A549 (cell line): ENCODE results near the gene SLC14A1. TPM values are rescaled to one million over a fixed set of nuclear protein-coding genes. Genes with fewer than 3 reads are reported as not detected.

Experiments used
- ATAC-seq, 2 experiments: fragments of 200-7000 bp in 1 of 2; fragments of >200 bp in 1 of 2; cut with Nextera tagmentation in 1 of 2; cut with Tn5 transposase in 1 of 2; 3 replicates each; pipeline versions ENCODE4 v1.8.0 to v1.9.1; 2018 to 2020; ENCODE audit warnings: mild to moderate bottlenecking in 1 of 2, moderate library complexity in 1 of 2
- CTCF ChIA-PET: fragments of 300-600 bp; sonication (Branson Sonifier 250); formaldehyde crosslinking; extraction: SDS; loops from one replicate; lab custom pipeline; 2021; ENCODE audit warnings: antibody characterized with exemption, inconsistent platforms; lab: Yijun Ruan, JAX
- POLR2A ChIA-PET: fragments of 350-600 bp; formaldehyde crosslinking; extraction: SDS; loops from one replicate; lab custom pipeline; 2021; ENCODE audit warnings: antibody characterized with exemption, inconsistent platforms; lab: Yijun Ruan, JAX
- DNase-seq, 2 experiments: peaks; one replicate each; pipeline versions ENCODE4 v3.0.0 to v3.0.0-alpha.2; 2011 to 2016; ENCODE audit warnings: low read depth in 1 of 2, low spot score in 1 of 2
- FAIRE-seq: peaks from 2 replicates; lab custom pipeline; 2011; peaks lifted over from hg19 to GRCh38; lab: Jason Lieb, UNC
- H3K27ac ChIP-seq, 2 experiments: fragments of >200 bp; sonication (Bioruptor Twin); formaldehyde crosslinking; 3 replicates each; pipeline ENCODE4 v1.5.1; 2016 to 2017
- H3K4me1 ChIP-seq: fragments of >200 bp; sonication (Bioruptor Twin); formaldehyde crosslinking; 3 replicates; pipeline ENCODE4 v1.6.1; 2016
- H3K4me2 ChIP-seq: fragments of >200 bp; sonication (Bioruptor Twin); formaldehyde crosslinking; 3 replicates; pipeline ENCODE4 v1.6.1; 2016
- H3K4me3 ChIP-seq: fragments of >200 bp; sonication (Bioruptor Twin); formaldehyde crosslinking; 3 replicates; pipeline ENCODE4 v1.5.1; 2016
- H3K9me3 ChIP-seq: fragments of >200 bp; sonication (Bioruptor Twin); formaldehyde crosslinking; 3 replicates; pipeline ENCODE4 v1.6.1; 2016
- CEBPB ChIP-seq, 2 experiments: fragments of >200 bp in 1 of 2; sonication (Bioruptor Twin) in 1 of 2; formaldehyde crosslinking in 1 of 2; IDR thresholded peaks; 2 replicates each; pipeline ENCODE4 v1.6.1; 2012 to 2016
- CHD4 ChIP-seq: fragments of 200-600 bp; sonication (generic); IDR thresholded peaks from 2 replicates; pipeline ENCODE4 v1.6.1; 2016; ENCODE audit warnings: antibody characterized with exemption, mild to moderate bottlenecking, borderline replicate concordance
- EP300 ChIP-seq, 2 experiments: fragments of >200 bp; sonication (Bioruptor Twin); formaldehyde crosslinking; IDR thresholded peaks; 2 replicates in 1 of 2; 3 replicates in 1 of 2; pipeline ENCODE4 v1.6.1; 2016 to 2017
- ESRRA ChIP-seq: fragments of 150-350 bp; IDR thresholded peaks from 2 replicates; pipeline ENCODE4 v1.6.1; 2014; ENCODE audit warnings: mild to moderate bottlenecking, low read length, borderline replicate concordance
- FOSB ChIP-seq: fragments of 250-450 bp; sonication (Bioruptor Pico); IDR thresholded peaks from 2 replicates; pipeline ENCODE4 v1.5.0; 2020; ENCODE audit warnings: mild to moderate bottlenecking, moderate library complexity
- FOXS1 ChIP-seq: fragments of 250-450 bp; sonication (Bioruptor Pico); IDR thresholded peaks from 2 replicates; pipeline ENCODE4 v1.5.0; 2020; ENCODE audit warnings: mild to moderate bottlenecking, moderate library complexity
- GATA3 ChIP-seq: IDR thresholded peaks from 2 replicates; pipeline ENCODE4 v1.6.1; 2012; ENCODE audit warnings: borderline replicate concordance
- HDAC2 ChIP-seq: fragments of 200-600 bp; sonication (generic); IDR thresholded peaks from 2 replicates; pipeline ENCODE4 v1.6.1; 2016
- HEYL ChIP-seq: fragments of 250-450 bp; sonication (Bioruptor Pico); IDR thresholded peaks from 2 replicates; pipeline ENCODE4 v1.8.0; 2021; ENCODE audit warnings: mild to moderate bottlenecking, moderate library complexity
- HOXB13 ChIP-seq: fragments of 250-450 bp; sonication (Bioruptor Pico); IDR thresholded peaks from 2 replicates; pipeline ENCODE4 v1.5.0; 2020; ENCODE audit warnings: low read depth, mild to moderate bottlenecking, moderate library complexity
- HOXB5 ChIP-seq: fragments of 250-450 bp; sonication (Bioruptor Pico); IDR thresholded peaks from 2 replicates; pipeline ENCODE4 v1.5.0; 2020; ENCODE audit warnings: mild to moderate bottlenecking, moderate library complexity
- JUN ChIP-seq, 2 experiments: fragments of >200 bp; sonication (Bioruptor Twin); formaldehyde crosslinking; IDR thresholded peaks; 2 replicates in 1 of 2; 3 replicates in 1 of 2; pipeline ENCODE4 v1.6.1; 2016 to 2017
- KDM1A ChIP-seq: fragments of 200-600 bp; sonication (generic); IDR thresholded peaks from 2 replicates; pipeline ENCODE4 v1.6.1; 2016; ENCODE audit warnings: low read depth, mild to moderate bottlenecking
- MAZ ChIP-seq: fragments of 150-350 bp; IDR thresholded peaks from 2 replicates; pipeline ENCODE4 v1.6.1; 2014; ENCODE audit warnings: antibody characterized with exemption, low read depth, low read length, borderline replicate concordance
- MYC ChIP-seq: IDR thresholded peaks from 2 replicates; pipeline ENCODE4 v1.6.1; 2012; ENCODE audit warnings: mild to moderate bottlenecking, inconsistent platforms, low read length, improper control_type of control experiment, borderline replicate concordance
- NPAS2 ChIP-seq: fragments of 250-450 bp; sonication (Bioruptor Pico); IDR thresholded peaks from 2 replicates; pipeline ENCODE4 v1.8.0; 2022; ENCODE audit warnings: mild to moderate bottlenecking, moderate library complexity, borderline replicate concordance
- NR3C1 ChIP-seq: fragments of >200 bp; sonication (Bioruptor Twin); formaldehyde crosslinking; IDR thresholded peaks from 3 replicates; pipeline ENCODE4 v1.6.1; 2017
- PHF8 ChIP-seq: fragments of 200-600 bp; sonication (generic); IDR thresholded peaks from 2 replicates; pipeline ENCODE4 v1.6.1; 2016; ENCODE audit warnings: low read depth, mild to moderate bottlenecking, antibody characterized with exemption, moderate library complexity, borderline replicate concordance
- POLR2A ChIP-seq: IDR thresholded peaks from 2 replicates; pipeline ENCODE4 v1.6.1; 2012; ENCODE audit warnings: mild to moderate bottlenecking, low read length
- RCOR1 ChIP-seq: fragments of 150-350 bp; IDR thresholded peaks from 2 replicates; pipeline ENCODE4 v1.6.1; 2014; ENCODE audit warnings: antibody characterized with exemption, low read length, low read depth
- RFX5 ChIP-seq: fragments of 450-650 bp; IDR thresholded peaks from 2 replicates; pipeline ENCODE4 v1.7.1; 2014; ENCODE audit warnings: antibody characterized with exemption, mild to moderate bottlenecking, moderate library complexity
- RNF2 ChIP-seq: fragments of 200-600 bp; sonication (generic); IDR thresholded peaks from 2 replicates; pipeline ENCODE4 v1.6.1; 2016; ENCODE audit warnings: low read depth, mild to moderate bottlenecking, antibody characterized with exemption, moderate library complexity, borderline replicate concordance
- SMC3 ChIP-seq: fragments of >200 bp; sonication (Bioruptor Twin); formaldehyde crosslinking; IDR thresholded peaks from 3 replicates; pipeline ENCODE4 v1.6.1; 2018; ENCODE audit warnings: inconsistent platforms
- TP53 ChIP-seq: fragments of 250-450 bp; sonication (Bioruptor Pico); IDR thresholded peaks from 2 replicates; pipeline ENCODE4 v1.5.0; 2021; ENCODE audit warnings: mild to moderate bottlenecking, moderate library complexity
- WGBS: methylation state at CpG from one replicate; pipeline ENCODE4 v1.1.6; 2017; ENCODE audit errors: missing lambda C conversion rate; 5-methylcytosine and 5-hydroxymethylcytosine counted together
- polyA plus RNA-seq, 4 experiments: library from polyadenylated mRNA; depleted of rRNA in 3 of 4; stranded (reverse); fragments of >200 nt; fragmentation: RNase III in 1 of 4; extraction: RNeasy Plus Mini Kit Qiagen cat#74134 plus additional on column Dnase treatment in 1 of 4; gene quantifications; 2 replicates in 3 of 4; 3 replicates in 1 of 4; pipeline ENCODE4 v1.2.3, GENCODE V29; 2011 to 2017
- TF ChIP-seq, protein P1 (sequence below): fragments of >200 bp; sonication (Bioruptor Twin); formaldehyde crosslinking; IDR thresholded peaks from 3 replicates; pipeline ENCODE4 v1.6.1; 2016
- TF ChIP-seq, protein P2 (sequence below): fragments of 150-350 bp; IDR thresholded peaks from 2 replicates; pipeline ENCODE4 v1.6.1; 2014; ENCODE audit warnings: low read depth, mild to moderate bottlenecking, low read length
- TF ChIP-seq, protein P3 (sequence below): IDR thresholded peaks from 2 replicates; pipeline ENCODE4 v1.6.1; 2012
- TF ChIP-seq, protein P4 (sequence below): IDR thresholded peaks from 2 replicates; pipeline ENCODE4 v1.6.1; 2012; ENCODE audit warnings: low read depth, borderline replicate concordance
- TF ChIP-seq, protein P5 (sequence below): fragments of 200-600 bp; sonication (generic); IDR thresholded peaks from 2 replicates; pipeline ENCODE4 v1.6.1; 2016; ENCODE audit warnings: antibody characterized with exemption, mild to moderate bottlenecking, moderate library complexity
- TF ChIP-seq, protein P6 (sequence below): fragments of 450-650 bp; IDR thresholded peaks from 2 replicates; pipeline ENCODE4 v1.6.1; 2014; ENCODE audit warnings: antibody characterized with exemption

Gene SLC14A1
- polyA plus RNA-seq, 2 of the 4 experiments (the other 2 are of a cell fraction), result 0.23 TPM; not detected in 1

DNA sequence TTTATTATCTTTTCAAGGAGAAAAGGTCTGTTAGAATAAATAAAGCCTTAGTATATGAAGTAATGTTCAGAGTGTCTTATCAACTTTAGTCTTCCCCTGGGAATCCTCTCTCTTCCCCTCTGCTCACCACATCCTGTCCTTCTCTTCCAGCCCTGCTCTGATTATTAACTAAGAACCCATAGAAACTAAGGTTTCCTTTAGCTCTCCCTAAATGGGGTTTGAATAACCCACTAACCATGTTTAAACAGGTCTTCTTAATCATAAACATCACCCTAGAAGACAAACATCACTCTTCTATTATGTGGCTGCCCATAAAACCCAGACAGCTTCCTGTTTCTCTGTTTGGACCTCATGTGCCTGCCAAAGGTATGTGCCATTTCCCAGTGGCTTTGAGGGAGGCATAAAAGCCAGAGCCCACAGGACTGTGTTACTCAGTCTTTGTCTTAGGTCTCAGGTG is 50.1 kb downstream of the SLC14A1 start:
- H3K4me2 ChIP-seq, result no peak overlapping the region; the same call in 2 of the 3 replicates
- H3K4me1 ChIP-seq, result no peaks in the 10 kb centered on the region; the same call in 2 of the 3 replicates
- H3K9me3 ChIP-seq, result no peaks in the 10 kb centered on the region
- no peak overlapping the region for H3K27ac ChIP-seq
- POLR2A ChIA-PET, result no interaction called here
- ATAC-seq, result no peak
- CTCF ChIA-PET, result interaction anchor here (0.6 kb wide), 1 partner anchor 52 kb away, joined by 3 read pairs; no protein-coding TSS in a partner anchor
- FAIRE-seq, result no peak
- no peak for TF ChIP-seq KDM1A
- no peak for TF ChIP-seq MYC
- no peak for TF ChIP-seq RFX5
- no peak for TF ChIP-seq EP300 (IDR thresholded peaks at IDR 0.05)
- DNase-seq, result no peak
- H3K4me3 ChIP-seq, result no peak overlapping the region

DNA sequence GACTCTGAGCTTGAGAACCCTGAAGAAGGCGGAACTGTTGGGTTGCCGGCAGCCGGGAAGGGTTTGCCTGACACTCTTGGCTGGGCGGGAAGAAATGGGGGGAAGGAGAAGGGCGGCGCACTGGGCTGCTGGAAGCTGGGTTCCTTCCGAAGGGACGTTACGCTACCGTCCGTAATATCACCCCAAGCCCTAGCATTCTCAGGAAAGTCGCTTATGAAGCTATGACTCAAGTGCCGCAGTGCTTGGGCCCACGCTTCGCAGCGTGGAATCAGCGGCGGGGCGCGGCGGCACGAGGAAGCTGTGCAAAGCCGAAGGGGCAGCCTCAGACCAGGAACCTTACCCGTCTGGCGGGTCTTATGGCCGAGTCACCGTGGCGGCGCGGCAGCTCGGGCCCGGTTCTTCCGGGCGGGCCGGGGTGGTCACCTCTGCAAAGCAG is 51.3 kb downstream of the SLC14A1 start:
- ATAC-seq, result peak; percentile 83 to 95
- POLR2A ChIA-PET, result interaction anchor here (1.1 to 1.3 kb wide), 3 partner anchors 27 to 62 kb away, joined by 3 to 10 read pairs (median 4); no protein-coding TSS in a partner anchor
- DNase-seq, result peak; percentile 43 to 85
- 16% methylated on average over 23 of the region's 35 CpGs for WGBS
- H3K4me3 ChIP-seq, result peak overlapping the region; percentile 62
- no peak for FAIRE-seq
- peak overlapping the region; percentile 79 to 95 for H3K27ac ChIP-seq
- no peaks in the 10 kb centered on the region; the same call in 2 of the 3 replicates for H3K4me1 ChIP-seq
- peak overlapping the region; percentile 69 for H3K4me2 ChIP-seq
- CTCF ChIA-PET, result interaction anchor here (1.7 kb wide), 1 partner anchor 64 kb away, joined by 6 read pairs; no protein-coding TSS in a partner anchor
- no peaks in the 10 kb centered on the region for H3K9me3 ChIP-seq
- TF ChIP-seq TP53 (no peak), POLR2A (peak; percentile 54), HEYL (CRISPR knock-in tag) (no peak), MYC (no peak), NR3C1 (no peak), SMC3 (0 out of 3 replicates have a peak, but pooled peaks have one; percentile 9), HDAC2 (no peak), FOSB (CRISPR knock-in tag) (no peak), MAZ (no peak), RFX5 (no peak), HOXB13 (CRISPR knock-in tag) (no peak), NPAS2 (CRISPR knock-in tag) (no peak), KDM1A (no peak), HOXB5 (no peak), RCOR1 (no peak), GATA3 (no peak), FOXS1 (no peak), CEBPB (IDR thresholded peaks at IDR 0.05) (no peak), CHD4 (no peak), ESRRA (no peak), RNF2 (no peak), PHF8 (no peak), JUN (IDR thresholded peaks at IDR 0.05) (peak in 1 of 2 experiments; percentile 68; a peak in 2 of 5 replicates)
- TF ChIP-seq, protein P1, sequence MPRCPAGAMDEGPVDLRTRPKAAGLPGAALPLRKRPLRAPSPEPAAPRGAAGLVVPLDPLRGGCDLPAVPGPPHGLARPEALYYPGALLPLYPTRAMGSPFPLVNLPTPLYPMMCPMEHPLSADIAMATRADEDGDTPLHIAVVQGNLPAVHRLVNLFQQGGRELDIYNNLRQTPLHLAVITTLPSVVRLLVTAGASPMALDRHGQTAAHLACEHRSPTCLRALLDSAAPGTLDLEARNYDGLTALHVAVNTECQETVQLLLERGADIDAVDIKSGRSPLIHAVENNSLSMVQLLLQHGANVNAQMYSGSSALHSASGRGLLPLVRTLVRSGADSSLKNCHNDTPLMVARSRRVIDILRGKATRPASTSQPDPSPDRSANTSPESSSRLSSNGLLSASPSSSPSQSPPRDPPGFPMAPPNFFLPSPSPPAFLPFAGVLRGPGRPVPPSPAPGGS, result no peak
- TF ChIP-seq, protein P2, sequence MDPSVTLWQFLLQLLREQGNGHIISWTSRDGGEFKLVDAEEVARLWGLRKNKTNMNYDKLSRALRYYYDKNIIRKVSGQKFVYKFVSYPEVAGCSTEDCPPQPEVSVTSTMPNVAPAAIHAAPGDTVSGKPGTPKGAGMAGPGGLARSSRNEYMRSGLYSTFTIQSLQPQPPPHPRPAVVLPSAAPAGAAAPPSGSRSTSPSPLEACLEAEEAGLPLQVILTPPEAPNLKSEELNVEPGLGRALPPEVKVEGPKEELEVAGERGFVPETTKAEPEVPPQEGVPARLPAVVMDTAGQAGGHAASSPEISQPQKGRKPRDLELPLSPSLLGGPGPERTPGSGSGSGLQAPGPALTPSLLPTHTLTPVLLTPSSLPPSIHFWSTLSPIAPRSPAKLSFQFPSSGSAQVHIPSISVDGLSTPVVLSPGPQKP, result no peak
- TF ChIP-seq, protein P3, sequence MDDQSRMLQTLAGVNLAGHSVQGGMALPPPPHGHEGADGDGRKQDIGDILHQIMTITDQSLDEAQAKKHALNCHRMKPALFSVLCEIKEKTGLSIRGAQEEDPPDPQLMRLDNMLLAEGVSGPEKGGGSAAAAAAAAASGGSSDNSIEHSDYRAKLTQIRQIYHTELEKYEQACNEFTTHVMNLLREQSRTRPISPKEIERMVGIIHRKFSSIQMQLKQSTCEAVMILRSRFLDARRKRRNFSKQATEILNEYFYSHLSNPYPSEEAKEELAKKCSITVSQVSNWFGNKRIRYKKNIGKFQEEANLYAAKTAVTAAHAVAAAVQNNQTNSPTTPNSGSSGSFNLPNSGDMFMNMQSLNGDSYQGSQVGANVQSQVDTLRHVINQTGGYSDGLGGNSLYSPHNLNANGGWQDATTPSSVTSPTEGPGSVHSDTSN, result 0 out of 2 replicates have a peak, but pooled peaks have one; percentile 19
- TF ChIP-seq, protein P4, sequence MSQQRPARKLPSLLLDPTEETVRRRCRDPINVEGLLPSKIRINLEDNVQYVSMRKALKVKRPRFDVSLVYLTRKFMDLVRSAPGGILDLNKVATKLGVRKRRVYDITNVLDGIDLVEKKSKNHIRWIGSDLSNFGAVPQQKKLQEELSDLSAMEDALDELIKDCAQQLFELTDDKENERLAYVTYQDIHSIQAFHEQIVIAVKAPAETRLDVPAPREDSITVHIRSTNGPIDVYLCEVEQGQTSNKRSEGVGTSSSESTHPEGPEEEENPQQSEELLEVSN, result peak; percentile 98
- TF ChIP-seq, protein P5, sequence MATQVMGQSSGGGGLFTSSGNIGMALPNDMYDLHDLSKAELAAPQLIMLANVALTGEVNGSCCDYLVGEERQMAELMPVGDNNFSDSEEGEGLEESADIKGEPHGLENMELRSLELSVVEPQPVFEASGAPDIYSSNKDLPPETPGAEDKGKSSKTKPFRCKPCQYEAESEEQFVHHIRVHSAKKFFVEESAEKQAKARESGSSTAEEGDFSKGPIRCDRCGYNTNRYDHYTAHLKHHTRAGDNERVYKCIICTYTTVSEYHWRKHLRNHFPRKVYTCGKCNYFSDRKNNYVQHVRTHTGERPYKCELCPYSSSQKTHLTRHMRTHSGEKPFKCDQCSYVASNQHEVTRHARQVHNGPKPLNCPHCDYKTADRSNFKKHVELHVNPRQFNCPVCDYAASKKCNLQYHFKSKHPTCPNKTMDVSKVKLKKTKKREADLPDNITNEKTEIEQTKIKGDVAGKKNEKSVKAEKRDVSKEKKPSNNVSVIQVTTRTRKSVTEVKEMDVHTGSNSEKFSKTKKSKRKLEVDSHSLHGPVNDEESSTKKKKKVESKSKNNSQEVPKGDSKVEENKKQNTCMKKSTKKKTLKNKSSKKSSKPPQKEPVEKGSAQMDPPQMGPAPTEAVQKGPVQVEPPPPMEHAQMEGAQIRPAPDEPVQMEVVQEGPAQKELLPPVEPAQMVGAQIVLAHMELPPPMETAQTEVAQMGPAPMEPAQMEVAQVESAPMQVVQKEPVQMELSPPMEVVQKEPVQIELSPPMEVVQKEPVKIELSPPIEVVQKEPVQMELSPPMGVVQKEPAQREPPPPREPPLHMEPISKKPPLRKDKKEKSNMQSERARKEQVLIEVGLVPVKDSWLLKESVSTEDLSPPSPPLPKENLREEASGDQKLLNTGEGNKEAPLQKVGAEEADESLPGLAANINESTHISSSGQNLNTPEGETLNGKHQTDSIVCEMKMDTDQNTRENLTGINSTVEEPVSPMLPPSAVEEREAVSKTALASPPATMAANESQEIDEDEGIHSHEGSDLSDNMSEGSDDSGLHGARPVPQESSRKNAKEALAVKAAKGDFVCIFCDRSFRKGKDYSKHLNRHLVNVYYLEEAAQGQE, result no peak
- TF ChIP-seq, protein P6, sequence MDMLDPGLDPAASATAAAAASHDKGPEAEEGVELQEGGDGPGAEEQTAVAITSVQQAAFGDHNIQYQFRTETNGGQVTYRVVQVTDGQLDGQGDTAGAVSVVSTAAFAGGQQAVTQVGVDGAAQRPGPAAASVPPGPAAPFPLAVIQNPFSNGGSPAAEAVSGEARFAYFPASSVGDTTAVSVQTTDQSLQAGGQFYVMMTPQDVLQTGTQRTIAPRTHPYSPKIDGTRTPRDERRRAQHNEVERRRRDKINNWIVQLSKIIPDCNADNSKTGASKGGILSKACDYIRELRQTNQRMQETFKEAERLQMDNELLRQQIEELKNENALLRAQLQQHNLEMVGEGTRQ, result no peak
